ENCODE data around the gene LGALS9. TPM values are rescaled to one million over a fixed set of nuclear protein-coding genes. Genes with fewer than 3 reads are reported as not detected.
A peak's percentile ranks its signal among the peaks of the same experiment; 100 is the strongest.
"Not testable (repeated sequence)": the region's sequence is repeated elsewhere in the genome, so short reads cannot be mapped to it uniquely, and the experiment has no call there.

Gene LGALS9
- total RNA-seq, 1 experiment from 2014 or later, result 0.11 TPM

- no peak for DNase-seq (ENCODE audit: low read depth)
Measured at GRCh38 chr17:27654136-27654535, 23.1 kb downstream of the LGALS9 start.

GRCh38 chr17:27654654-27655524 is 23.9 kb downstream of the LGALS9 start:
- DNase-seq (ENCODE audit: low read depth), result peak; percentile 44

GRCh38 chr17:27655525-27656111 is 24.6 kb downstream of the LGALS9 start:
- not testable (repeated sequence) for DNase-seq (ENCODE audit: low read depth)

- not testable (repeated sequence) for DNase-seq (ENCODE audit: low read depth)
Measured at GRCh38 chr17:27656620-27657019, 25.6 kb downstream of the LGALS9 start.

- DNase-seq (ENCODE audit: low read depth), result peak; percentile 14
Measured at GRCh38 chr17:27657620-27658019, 26.6 kb downstream of the LGALS9 start.

GRCh38 chr17:27659683-27660082 is 28.7 kb downstream of the LGALS9 start:
- DNase-seq (ENCODE audit: low read depth), result no peak

GRCh38 chr17:27660436-27660835 is 29.4 kb downstream of the LGALS9 start:
- DNase-seq (ENCODE audit: low read depth), result no peak

GRCh38 chr17:27663936-27664605 is 33.1 kb downstream of the LGALS9 start:
- no peak for DNase-seq (ENCODE audit: low read depth)

GRCh38 chr17:27664606-27664965 is 33.6 kb downstream of the LGALS9 start:
- no peak for DNase-seq (ENCODE audit: low read depth)

GRCh38 chr17:27665549-27665948 is 34.6 kb downstream of the LGALS9 start:
- DNase-seq (ENCODE audit: low read depth), result no peak

GRCh38 chr17:27666270-27666669 is 35.3 kb downstream of the LGALS9 start:
- not testable (repeated sequence) for DNase-seq (ENCODE audit: low read depth)

- DNase-seq (ENCODE audit: low read depth), result no peak
Measured at GRCh38 chr17:27666831-27667560, 36.0 kb downstream of the LGALS9 start.

GRCh38 chr17:27667656-27668487 is 36.9 kb downstream of the LGALS9 start:
- DNase-seq (ENCODE audit: low read depth), result no peak

- no peak for DNase-seq (ENCODE audit: low read depth)
Measured at GRCh38 chr17:27668488-27668823, 37.5 kb downstream of the LGALS9 start.

GRCh38 chr17:27669136-27669535 is 38.1 kb downstream of the LGALS9 start:
- DNase-seq (ENCODE audit: low read depth), result no peak

GRCh38 chr17:27669850-27670249 is 38.9 kb downstream of the LGALS9 start:
- DNase-seq (ENCODE audit: low read depth), result no peak

- DNase-seq (ENCODE audit: low read depth), result no peak
Measured at GRCh38 chr17:27670791-27671590, 40.0 kb downstream of the LGALS9 start.

- DNase-seq (ENCODE audit: low read depth), result no peak
Measured at GRCh38 chr17:27671591-27671910, 40.6 kb downstream of the LGALS9 start.

GRCh38 chr17:27671977-27672480 is 41.0 kb downstream of the LGALS9 start:
- DNase-seq (ENCODE audit: low read depth), result not testable (repeated sequence)

GRCh38 chr17:27674335-27674734 is 43.3 kb downstream of the LGALS9 start:
- DNase-seq (ENCODE audit: low read depth), result no peak
